Nephron (organoid): ENCODE results near the gene FSIP1.

ENCODE experiments used
- H3K27ac Mint-ChIP-seq, 3 experiments: 2 replicates each; pipeline ENCODE4 v1.8.0; 2020; ENCODE audit warnings: mixed read lengths in 3 of 3, mild to moderate bottlenecking in 2 of 3, moderate library complexity in 1 of 3
- H3K27me3 Mint-ChIP-seq: 2 replicates; pipeline ENCODE4 v1.8.0; 2021; ENCODE audit warnings: low read depth, mild to moderate bottlenecking, moderate library complexity, mixed read lengths
- H3K36me3 Mint-ChIP-seq: 2 replicates; pipeline ENCODE4 v1.8.0; 2020; ENCODE audit warnings: low read depth, mixed read lengths
- H3K4me1 Mint-ChIP-seq: 2 replicates; pipeline ENCODE4 v1.8.0; 2020; ENCODE audit warnings: mixed read lengths
- H3K4me3 Mint-ChIP-seq, 3 experiments: 2 replicates each; pipeline ENCODE4 v1.8.0; 2020; ENCODE audit warnings: mild to moderate bottlenecking in 3 of 3, mixed read lengths in 3 of 3, moderate library complexity in 2 of 3
- H3K9me3 Mint-ChIP-seq: 2 replicates; pipeline ENCODE4 v1.8.0; 2020; ENCODE audit warnings: mixed read lengths
- TF ChIP-seq, protein P1 (sequence below), 3 experiments: fragments of 200-600 bp; sonication (generic); IDR thresholded peaks; one replicate each; pipeline ENCODE4 v1.5.0; 2021; ENCODE audit warnings: antibody characterized with exemption in 3 of 3; ENCODE audit not compliant: unreplicated experiment in 3 of 3

The FSIP1 gene

DNA sequence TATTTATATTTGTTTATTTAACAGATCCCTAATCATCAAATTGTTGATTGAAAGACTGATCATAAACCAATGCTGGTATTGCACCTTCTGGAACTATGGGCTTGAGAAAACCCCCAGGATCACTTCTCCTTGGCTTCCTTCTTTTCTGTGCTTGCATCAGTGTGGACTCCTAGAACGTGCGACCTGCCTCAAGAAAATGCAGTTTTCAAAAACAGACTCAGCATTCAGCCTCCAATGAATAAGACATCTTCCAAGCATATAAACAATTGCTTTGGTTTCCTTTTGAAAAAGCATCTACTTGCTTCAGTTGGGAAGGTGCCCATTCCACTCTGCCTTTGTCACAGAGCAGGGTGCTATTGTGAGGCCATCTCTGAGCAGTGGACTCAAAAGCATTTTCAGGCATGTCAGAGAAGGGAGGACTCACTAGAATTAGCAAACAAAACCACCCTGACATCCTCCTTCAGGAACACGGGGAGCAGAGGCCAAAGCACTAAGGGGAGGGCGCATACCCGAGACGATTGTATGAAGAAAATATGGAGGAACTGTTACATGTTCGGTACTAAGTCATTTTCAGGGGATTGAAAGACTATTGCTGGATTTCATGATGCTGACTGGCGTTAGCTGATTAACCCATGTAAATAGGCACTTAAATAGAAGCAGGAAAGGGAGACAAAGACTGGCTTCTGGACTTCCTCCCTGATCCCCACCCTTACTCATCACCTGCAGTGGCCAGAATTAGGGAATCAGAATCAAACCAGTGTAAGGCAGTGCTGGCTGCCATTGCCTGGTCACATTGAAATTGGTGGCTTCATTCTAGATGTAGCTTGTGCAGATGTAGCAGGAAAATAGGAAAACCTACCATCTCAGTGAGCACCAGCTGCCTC lies 187.1 kb downstream of the FSIP1 start:
- peaks cover 57% of the 10 kb centered on the region for H3K36me3 Mint-ChIP-seq
- H3K9me3 Mint-ChIP-seq, result no peaks in the 10 kb centered on the region
- H3K4me1 Mint-ChIP-seq, result peaks cover 7% of the 10 kb centered on the region

DNA sequence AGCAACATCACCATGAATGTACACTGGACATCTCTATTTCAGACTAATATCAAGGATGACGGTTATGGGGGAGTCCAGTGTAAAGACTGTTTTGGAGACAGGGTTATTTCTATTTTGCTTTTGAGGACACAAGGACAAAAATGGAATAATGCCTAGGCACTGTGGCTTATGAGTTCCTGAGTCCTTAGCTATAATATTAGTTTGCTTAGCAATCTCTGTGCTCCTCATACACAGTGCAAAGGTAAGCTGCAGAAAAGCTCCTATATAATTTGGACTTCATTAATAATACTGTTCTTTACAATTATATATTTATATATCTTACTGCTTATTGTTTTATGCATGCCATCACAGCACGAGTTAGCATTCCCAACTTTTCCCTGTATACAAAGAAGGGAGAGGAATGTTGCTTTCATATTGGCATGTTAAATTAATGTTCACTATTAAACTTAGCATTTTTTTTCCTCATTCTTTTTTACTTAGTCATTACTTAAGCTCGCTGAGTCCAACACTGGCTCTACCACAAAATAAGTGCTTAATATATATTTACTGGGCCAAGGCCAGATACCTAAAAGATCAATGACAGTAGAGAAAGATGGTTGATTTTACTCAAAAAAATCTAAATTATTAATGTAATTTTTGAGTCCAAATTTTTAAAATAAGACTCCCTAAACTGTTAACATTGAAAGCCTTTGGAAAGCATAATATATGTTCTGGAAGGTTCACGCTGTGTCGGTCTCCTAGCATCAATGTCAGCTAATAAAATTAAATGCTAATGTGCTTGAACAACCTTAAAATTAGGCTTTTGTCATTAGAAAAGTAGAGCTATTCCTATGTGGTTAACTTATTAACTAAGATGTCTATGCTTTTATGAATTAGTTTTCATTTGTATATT lies 187.9 kb downstream of the FSIP1 start:
- H3K36me3 Mint-ChIP-seq, result peaks cover 66% of the 10 kb centered on the region
- TF ChIP-seq, protein P1, sequence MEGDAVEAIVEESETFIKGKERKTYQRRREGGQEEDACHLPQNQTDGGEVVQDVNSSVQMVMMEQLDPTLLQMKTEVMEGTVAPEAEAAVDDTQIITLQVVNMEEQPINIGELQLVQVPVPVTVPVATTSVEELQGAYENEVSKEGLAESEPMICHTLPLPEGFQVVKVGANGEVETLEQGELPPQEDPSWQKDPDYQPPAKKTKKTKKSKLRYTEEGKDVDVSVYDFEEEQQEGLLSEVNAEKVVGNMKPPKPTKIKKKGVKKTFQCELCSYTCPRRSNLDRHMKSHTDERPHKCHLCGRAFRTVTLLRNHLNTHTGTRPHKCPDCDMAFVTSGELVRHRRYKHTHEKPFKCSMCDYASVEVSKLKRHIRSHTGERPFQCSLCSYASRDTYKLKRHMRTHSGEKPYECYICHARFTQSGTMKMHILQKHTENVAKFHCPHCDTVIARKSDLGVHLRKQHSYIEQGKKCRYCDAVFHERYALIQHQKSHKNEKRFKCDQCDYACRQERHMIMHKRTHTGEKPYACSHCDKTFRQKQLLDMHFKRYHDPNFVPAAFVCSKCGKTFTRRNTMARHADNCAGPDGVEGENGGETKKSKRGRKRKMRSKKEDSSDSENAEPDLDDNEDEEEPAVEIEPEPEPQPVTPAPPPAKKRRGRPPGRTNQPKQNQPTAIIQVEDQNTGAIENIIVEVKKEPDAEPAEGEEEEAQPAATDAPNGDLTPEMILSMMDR (IDR thresholded peaks at IDR 0.05; ENCODE audit: unreplicated experiment in 3 of 3), result no peak
- H3K4me3 Mint-ChIP-seq, result no peak overlapping the region
- no peaks in the 10 kb centered on the region for H3K27me3 Mint-ChIP-seq
- peaks cover 7% of the 10 kb centered on the region for H3K4me1 Mint-ChIP-seq
- no peaks in the 10 kb centered on the region for H3K9me3 Mint-ChIP-seq
- H3K27ac Mint-ChIP-seq, result no peak overlapping the region

More for the DNA sequence above, 187.1 kb downstream of the FSIP1 start:
- TF ChIP-seq, protein P1 (IDR thresholded peaks at IDR 0.05; ENCODE audit: unreplicated experiment in 3 of 3), result no peak
- Mint-ChIP-seq H3K27me3 (no peaks in the 10 kb centered on the region), H3K27ac (peak overlapping the region; percentile 48 to 78 (median 62)), H3K4me3 (no peak overlapping the region)

DNA sequence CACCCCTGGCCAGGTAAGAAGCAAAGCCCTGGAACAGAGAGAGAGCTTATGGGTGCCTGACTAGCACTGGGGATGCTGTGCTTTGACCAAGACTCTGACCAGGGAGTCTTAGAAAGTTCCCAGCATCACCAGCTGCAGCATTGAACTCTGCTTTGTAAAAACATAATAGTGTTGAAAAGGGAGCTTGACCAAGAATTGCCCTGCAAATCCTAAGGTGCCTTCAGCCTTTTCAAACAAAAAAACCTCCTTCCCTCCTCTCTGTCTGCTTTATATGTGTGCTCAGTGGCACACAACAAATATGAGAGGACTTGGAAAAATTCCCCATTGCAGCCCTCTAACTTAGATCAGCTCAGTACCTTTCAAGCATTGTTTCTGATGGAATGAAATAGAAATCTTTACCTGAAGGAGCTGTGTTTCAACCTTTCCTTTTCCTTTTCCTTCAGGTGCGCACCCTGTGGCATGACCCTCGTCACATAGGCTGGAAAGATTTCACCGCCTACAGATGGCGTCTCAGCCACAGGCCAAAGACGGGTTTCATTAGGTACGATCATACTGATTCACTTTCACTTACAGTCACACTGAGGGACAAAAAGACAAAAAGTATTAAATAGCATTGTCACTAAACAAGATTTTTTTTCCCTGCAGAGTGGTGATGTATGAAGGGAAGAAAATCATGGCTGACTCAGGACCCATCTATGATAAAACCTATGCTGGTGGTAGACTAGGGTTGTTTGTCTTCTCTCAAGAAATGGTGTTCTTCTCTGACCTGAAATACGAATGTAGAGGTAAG lies 188.8 kb downstream of the FSIP1 start:
- H3K9me3 Mint-ChIP-seq, result no peaks in the 10 kb centered on the region
- H3K4me3 Mint-ChIP-seq, result no peak overlapping the region
- TF ChIP-seq, protein P1 (IDR thresholded peaks at IDR 0.05; ENCODE audit: unreplicated experiment in 3 of 3), result no peak
- no peak overlapping the region for H3K27ac Mint-ChIP-seq
- H3K4me1 Mint-ChIP-seq, result peaks cover 7% of the 10 kb centered on the region
- peaks cover 74% of the 10 kb centered on the region for H3K36me3 Mint-ChIP-seq
- H3K27me3 Mint-ChIP-seq, result no peaks in the 10 kb centered on the region

DNA sequence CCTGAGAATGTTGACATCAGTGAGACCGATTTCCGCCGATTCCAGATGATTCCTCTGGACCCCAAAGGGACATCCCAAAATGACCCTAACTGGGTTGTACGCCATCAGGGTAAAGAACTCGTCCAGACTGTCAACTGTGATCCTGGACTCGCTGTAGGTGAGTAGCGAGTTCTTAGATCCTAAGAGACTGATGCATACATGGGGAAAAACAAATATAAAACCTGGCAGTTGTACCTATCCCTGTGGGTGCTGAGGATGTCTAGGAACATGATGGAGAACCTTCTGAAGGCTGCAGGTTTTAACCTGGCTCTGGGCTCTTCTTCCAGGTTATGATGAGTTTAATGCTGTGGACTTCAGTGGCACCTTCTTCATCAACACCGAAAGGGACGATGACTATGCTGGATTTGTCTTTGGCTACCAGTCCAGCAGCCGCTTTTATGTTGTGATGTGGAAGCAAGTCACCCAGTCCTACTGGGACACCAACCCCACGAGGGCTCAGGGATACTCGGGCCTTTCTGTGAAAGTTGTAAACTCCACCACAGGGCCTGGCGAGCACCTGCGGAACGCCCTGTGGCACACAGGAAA lies 189.5 kb downstream of the FSIP1 start:
- Mint-ChIP-seq H3K4me3 (no peak overlapping the region), H3K9me3 (no peaks in the 10 kb centered on the region), H3K36me3 (peaks cover 81% of the 10 kb centered on the region), H3K4me1 (peaks cover 7% of the 10 kb centered on the region), H3K27me3 (no peaks in the 10 kb centered on the region), H3K27ac (no peak overlapping the region)
- TF ChIP-seq, protein P1 (IDR thresholded peaks at IDR 0.05; ENCODE audit: unreplicated experiment in 3 of 3), result no peak

DNA sequence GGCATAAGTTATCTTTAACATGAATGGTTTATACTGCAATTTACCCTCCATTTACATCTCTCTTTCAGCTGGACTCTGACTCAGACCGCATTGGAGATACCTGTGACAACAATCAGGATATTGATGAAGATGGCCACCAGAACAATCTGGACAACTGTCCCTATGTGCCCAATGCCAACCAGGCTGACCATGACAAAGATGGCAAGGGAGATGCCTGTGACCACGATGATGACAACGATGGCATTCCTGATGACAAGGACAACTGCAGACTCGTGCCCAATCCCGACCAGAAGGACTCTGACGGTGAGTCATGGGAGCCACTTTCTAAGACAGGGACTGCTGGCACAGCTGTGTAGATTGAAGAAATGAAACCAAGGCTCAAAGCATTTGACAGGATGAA lies 190.1 kb downstream of the FSIP1 start:
- TF ChIP-seq, protein P1 (IDR thresholded peaks at IDR 0.05; ENCODE audit: unreplicated experiment in 3 of 3), result no peak
- Mint-ChIP-seq H3K36me3 (peaks cover 88% of the 10 kb centered on the region), H3K27me3 (no peaks in the 10 kb centered on the region), H3K4me3 (no peak overlapping the region), H3K9me3 (no peaks in the 10 kb centered on the region), H3K4me1 (peaks cover 7% of the 10 kb centered on the region), H3K27ac (no peak overlapping the region)
